Panc1 (cell line): ENCODE results near the gene GGA2. TPM values are rescaled to one million over a fixed set of nuclear protein-coding genes. Genes with fewer than 3 reads are reported as not detected.
A peak's percentile ranks its signal among the peaks of the same experiment; 100 is the strongest.

ENCODE experiments used
- ATAC-seq: fragments of 200-7000 bp; cut with Tn5 transposase; 2 replicates; pipeline ENCODE4 v1.9.1; 2020; ENCODE audit warnings: mild to moderate bottlenecking, moderate library complexity
- BruUV-seq: library from RNA; stranded (reverse); fragments of 400-500 nt; replicated peaks from 2 replicates; lab custom pipeline; 2021; lab: Mats Ljungman, UMichigan
- CTCF ChIA-PET: fragments of 300-600 bp; sonication (Branson Sonifier 250); formaldehyde crosslinking; loops from one replicate; lab custom pipeline; 2022; ENCODE audit warnings: antibody characterized with exemption; lab: Charles Lee
- POLR2A ChIA-PET: fragments of 300-600 bp; sonication (Branson Sonifier 250); formaldehyde crosslinking; loops from one replicate; lab custom pipeline; 2022; ENCODE audit warnings: antibody characterized with exemption; lab: Charles Lee
- DNase-seq: peaks from one replicate; pipeline ENCODE4 v3.0.0-alpha.2; 2010; ENCODE audit warnings: low read depth, low spot score
- H3K27ac ChIP-seq: 2 replicates; pipeline ENCODE4 v1.5.1; 2011; ENCODE audit warnings: mild to moderate bottlenecking, low read length, inconsistent platforms
- H3K27me3 ChIP-seq: fragments of 200-500 bp; sonication (Bioruptor generic); 2 replicates; pipeline ENCODE4 v1.6.0; 2014; ENCODE audit warnings: low read length, inconsistent platforms; ENCODE audit not compliant: control insufficient read depth, insufficient read depth
- H3K36me3 ChIP-seq: fragments of 200-500 bp; sonication (Bioruptor generic); 2 replicates; pipeline ENCODE4 v1.5.1; 2014; ENCODE audit warnings: inconsistent platforms, mild to moderate bottlenecking, low read length, moderate library complexity; ENCODE audit not compliant: control insufficient read depth, insufficient read depth
- H3K4me1 ChIP-seq: 2 replicates; pipeline ENCODE4 v1.5.1; 2011; ENCODE audit warnings: inconsistent platforms, mild to moderate bottlenecking, low read length, moderate library complexity; ENCODE audit not compliant: control insufficient read depth, insufficient read depth
- H3K4me3 ChIP-seq, 2 experiments: 2 replicates each; pipeline ENCODE4 v1.5.1; 2011 to 2012; ENCODE audit warnings: low read depth in 2 of 2, low read length in 2 of 2, mild to moderate bottlenecking in 2 of 2, inconsistent platforms in 1 of 2, moderate library complexity in 1 of 2
- H3K9me3 ChIP-seq: fragments of 200-500 bp; sonication (Bioruptor generic); 2 replicates; pipeline ENCODE4 v1.5.1; 2014; ENCODE audit warnings: low read depth, mild to moderate bottlenecking, inconsistent platforms, low read length, moderate library complexity; ENCODE audit not compliant: control insufficient read depth, insufficient read depth
- CTCF ChIP-seq: fragments of 450-650 bp; IDR thresholded peaks from 2 replicates; pipeline ENCODE4 v1.5.1; 2017; ENCODE audit warnings: mild to moderate bottlenecking
- POLR2AphosphoS5 ChIP-seq: IDR thresholded peaks from 2 replicates; pipeline ENCODE4 v1.6.1; 2012; ENCODE audit warnings: mild to moderate bottlenecking, low read depth, low read length, moderate library complexity
- SIN3A ChIP-seq: IDR thresholded peaks from 2 replicates; pipeline ENCODE4 v1.6.1; 2012; ENCODE audit warnings: low read depth, mild to moderate bottlenecking, low read length, moderate library complexity, borderline replicate concordance; ENCODE audit not compliant: insufficient read depth
- TCF7L2 ChIP-seq: IDR thresholded peaks from 2 replicates; pipeline ENCODE4 v1.6.1; 2011; ENCODE audit warnings: mild to moderate bottlenecking, low read depth, low read length, inconsistent platforms
- in situ Hi-C: cut with HindIII; loops from 2 replicates; pipeline ENCODE4 v1.10.0; 2016; ENCODE audit warnings: low sequenced_read_pairs, low pct_unique_long_range_greater_than_20kb
- intact Hi-C: fragments of 100-400 bp; cut with micrococcal nuclease; formaldehyde crosslinking; loops from one replicate; pipeline ENCODE4 v1.10.0; 2022; ENCODE audit not compliant: unreplicated experiment
- total RNA-seq: library from RNA; stranded (reverse); gene quantifications from one replicate; pipeline ENCODE4 v1.2.1, GENCODE V29; 2021; ENCODE audit not compliant: unreplicated experiment
- TF ChIP-seq, protein P1 (sequence below), 2 experiments: IDR thresholded peaks; 2 replicates each; pipeline ENCODE4 v1.6.1; 2011 to 2012; ENCODE audit warnings: low read depth in 2 of 2, control low read depth in 1 of 2, low read length in 1 of 2, mild to moderate bottlenecking in 1 of 2, moderate library complexity in 1 of 2; ENCODE audit not compliant: insufficient read depth in 1 of 2

GGA2 gene
- total RNA-seq, 1 experiment from 2014 or later: 100 TPM

GRCh38 chr16:23453338-23454052 is 56.8 kb downstream of the GGA2 start:
- Histone ChIP-seq H3K4me3 (peak overlapping the region; percentile 71 to 95), H3K27me3 (no peaks in the 10 kb centered on the region), H3K4me1 (peaks cover 8% of the 10 kb centered on the region), H3K36me3 (peaks cover 2% of the 10 kb centered on the region; the same call in 1 of the 2 replicates), H3K27ac (peak overlapping the region; percentile 77; the same call in 1 of the 2 replicates), H3K9me3 (no peaks in the 10 kb centered on the region)
- no peak for TF ChIP-seq CTCF
- CTCF ChIA-PET: no interaction called here
- BruUV-seq: no TSS peak
- intact Hi-C loops: no loop called here
- in situ Hi-C loops: no loop called here
- DNase-seq (no peak), ATAC-seq (peak; percentile 44)
- POLR2A ChIA-PET: interaction anchor here (0.5 to 0.6 kb wide), 3 partner anchors 10 to 271 kb away, joined by 3 to 5 read pairs (median 3); no protein-coding TSS in a partner anchor

DNA sequence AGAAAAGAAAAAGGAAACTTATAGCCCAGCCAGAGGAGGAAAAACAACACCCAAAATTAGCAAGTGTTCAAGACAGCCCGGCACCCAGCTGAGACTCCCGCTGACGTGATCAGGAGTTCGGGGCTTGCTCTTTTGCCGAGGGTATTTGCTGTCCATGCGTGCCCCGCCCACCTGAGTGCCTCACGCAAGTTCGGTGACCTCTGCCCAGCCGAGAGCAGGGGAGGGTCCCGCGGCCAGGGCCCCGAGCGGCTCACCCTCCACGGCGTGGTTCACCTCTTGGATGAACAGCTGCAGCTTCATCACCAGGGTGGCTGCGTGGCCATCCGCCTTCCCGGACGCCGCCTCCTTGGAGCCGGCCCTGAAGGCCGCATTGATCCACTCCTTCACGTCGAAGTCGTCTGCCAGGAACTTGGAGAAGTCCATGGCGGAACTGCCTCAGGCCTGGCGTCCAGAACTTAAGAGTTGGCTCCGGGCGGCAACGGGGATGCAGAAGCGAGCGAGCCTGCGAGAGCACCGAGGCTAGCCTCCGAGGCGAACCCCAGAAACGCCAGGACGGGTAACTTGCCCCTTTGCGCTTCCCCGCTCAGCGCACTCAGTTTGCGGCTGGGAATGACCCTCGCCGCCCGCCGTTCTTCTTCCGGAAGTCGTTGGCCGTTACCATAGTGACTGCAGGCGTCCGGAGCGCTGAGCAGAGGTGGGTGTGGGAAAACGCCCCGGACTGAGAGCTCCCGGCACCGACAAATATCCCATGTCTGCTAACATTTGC is 57.5 kb downstream of the GGA2 start, which contains the start of gene COG7:
TSS of gene COG7 (minus strand) at position 618 of the 766 bp plus-strand sequence. CDS start at position 423, 195 bp downstream.
- TSS peak; percentile 78 for BruUV-seq
- ChIA-PET POLR2A (interaction anchor here (0.5 to 0.6 kb wide), 2 partner anchors 10 to 73 kb away, joined by 3 read pairs; no protein-coding TSS in a partner anchor), CTCF (interaction anchor here (0.6 kb wide), 1 partner anchor 17 kb away, joined by 3 read pairs; no protein-coding TSS in a partner anchor)
- in situ Hi-C loops (no loop called here), intact Hi-C loops (no loop called here)
- peak; percentile 97 for ATAC-seq
- Histone ChIP-seq H3K4me1 (peaks cover 8% of the 10 kb centered on the region), H3K27me3 (no peaks in the 10 kb centered on the region), H3K27ac (peak within 1 kb of the TSS; percentile 77), H3K4me3 (peak within 1 kb of the TSS; percentile 71 to 95), H3K36me3 (peaks cover 2% of the 10 kb centered on the region; the same call in 1 of the 2 replicates), H3K9me3 (no peaks in the 10 kb centered on the region)
- peak; percentile 70 for DNase-seq
- TF ChIP-seq, protein P1, sequence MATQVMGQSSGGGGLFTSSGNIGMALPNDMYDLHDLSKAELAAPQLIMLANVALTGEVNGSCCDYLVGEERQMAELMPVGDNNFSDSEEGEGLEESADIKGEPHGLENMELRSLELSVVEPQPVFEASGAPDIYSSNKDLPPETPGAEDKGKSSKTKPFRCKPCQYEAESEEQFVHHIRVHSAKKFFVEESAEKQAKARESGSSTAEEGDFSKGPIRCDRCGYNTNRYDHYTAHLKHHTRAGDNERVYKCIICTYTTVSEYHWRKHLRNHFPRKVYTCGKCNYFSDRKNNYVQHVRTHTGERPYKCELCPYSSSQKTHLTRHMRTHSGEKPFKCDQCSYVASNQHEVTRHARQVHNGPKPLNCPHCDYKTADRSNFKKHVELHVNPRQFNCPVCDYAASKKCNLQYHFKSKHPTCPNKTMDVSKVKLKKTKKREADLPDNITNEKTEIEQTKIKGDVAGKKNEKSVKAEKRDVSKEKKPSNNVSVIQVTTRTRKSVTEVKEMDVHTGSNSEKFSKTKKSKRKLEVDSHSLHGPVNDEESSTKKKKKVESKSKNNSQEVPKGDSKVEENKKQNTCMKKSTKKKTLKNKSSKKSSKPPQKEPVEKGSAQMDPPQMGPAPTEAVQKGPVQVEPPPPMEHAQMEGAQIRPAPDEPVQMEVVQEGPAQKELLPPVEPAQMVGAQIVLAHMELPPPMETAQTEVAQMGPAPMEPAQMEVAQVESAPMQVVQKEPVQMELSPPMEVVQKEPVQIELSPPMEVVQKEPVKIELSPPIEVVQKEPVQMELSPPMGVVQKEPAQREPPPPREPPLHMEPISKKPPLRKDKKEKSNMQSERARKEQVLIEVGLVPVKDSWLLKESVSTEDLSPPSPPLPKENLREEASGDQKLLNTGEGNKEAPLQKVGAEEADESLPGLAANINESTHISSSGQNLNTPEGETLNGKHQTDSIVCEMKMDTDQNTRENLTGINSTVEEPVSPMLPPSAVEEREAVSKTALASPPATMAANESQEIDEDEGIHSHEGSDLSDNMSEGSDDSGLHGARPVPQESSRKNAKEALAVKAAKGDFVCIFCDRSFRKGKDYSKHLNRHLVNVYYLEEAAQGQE (IDR thresholded peaks at IDR 0.05; ENCODE audit: insufficient read depth in 1 of 2, low read depth in 2 of 2, low read length in 1 of 2): no peak
- TF ChIP-seq CTCF (no peak), SIN3A (peak; percentile 100), POLR2AphosphoS5 (peak; percentile 41; the same call in 1 of the 2 replicates), TCF7L2 (peak; percentile 40; the same call in 1 of the 2 replicates)
